Esophagus muscularis mucosa (tissue), 4 donors: ENCODE measurements around the gene KCNV2. TPM values are rescaled to one million over a fixed set of nuclear protein-coding genes. Genes with fewer than 3 reads are reported as not detected.

ENCODE experiments used
- DNase-seq: peaks from one replicate; pipeline ENCODE4 v3.0.0-alpha.2; 2017; ENCODE audit errors: extremely low spot score
- H3K27ac ChIP-seq, 4 donors: fragments of 200-600 bp; sonication (generic); replicated peaks in 1 of 4; 1 replicate in 3 of 4; 2 replicates in 1 of 4; pipeline ENCODE4 v1.5.1; 2016 to 2019; ENCODE audit warnings: mild to moderate bottlenecking in 1 of 4
- H3K27me3 ChIP-seq, 4 donors: fragments of 200-600 bp; sonication (generic); one replicate each; pipeline versions ENCODE4 v1.5.1 to v1.6.0; 2016 to 2019
- H3K36me3 ChIP-seq, 4 donors: fragments of 200-600 bp; sonication (generic); one replicate each; pipeline ENCODE4 v1.5.1; 2016 to 2019
- H3K4me1 ChIP-seq, 4 donors: fragments of 200-600 bp; sonication (generic); one replicate each; pipeline ENCODE4 v1.5.1; 2016 to 2019
- H3K4me3 ChIP-seq, 4 donors: fragments of 200-600 bp; sonication (generic); 1 replicate in 2 of 4; 2 replicates in 2 of 4; pipeline ENCODE4 v1.5.1; 2016 to 2019; ENCODE audit warnings: mild to moderate bottlenecking in 4 of 4, moderate library complexity in 1 of 4
- H3K9me3 ChIP-seq, 4 donors: fragments of 200-600 bp; sonication (generic); 1 replicate in 3 of 4; 2 replicates in 1 of 4; pipeline ENCODE4 v1.5.1; 2016 to 2019
- EP300 ChIP-seq: sonication (generic); formaldehyde crosslinking; IDR thresholded peaks from one replicate; pipeline ENCODE4 v1.6.1; 2017; ENCODE audit warnings: antibody characterized with exemption
- POLR2A ChIP-seq: fragments of 450-650 bp; IDR thresholded peaks from one replicate; pipeline ENCODE4 v1.6.1; 2017; ENCODE audit warnings: antibody characterized with exemption, moderate library complexity, mild to moderate bottlenecking, low read depth
- POLR2AphosphoS5 ChIP-seq, 2 donors: sonication (generic); formaldehyde crosslinking; IDR thresholded peaks; one replicate each; pipeline ENCODE4 v1.6.1; 2017; ENCODE audit warnings: antibody characterized with exemption in 2 of 2
- WGBS: methylation state at CpG from one replicate; pipeline ENCODE4 v1.1.5; 2018; 5-methylcytosine and 5-hydroxymethylcytosine counted together
- intact Hi-C: fragments of 100-400 bp; cut with DNase I; formaldehyde crosslinking; loops from one replicate; pipeline ENCODE4 v1.15.1; 2023
- total RNA-seq, 4 donors: library from RNA; depleted of rRNA; stranded (reverse); fragments of >200 nt; gene quantifications; one replicate each; pipeline versions ENCODE4 v1.1.0 to v1.2.1, GENCODE V29; 2016
- TF ChIP-seq, protein P1 (sequence below), 3 experiments: fragments of 200-600 bp in 2 of 3; fragments of 450-650 bp in 1 of 3; sonication (generic) in 2 of 3; IDR thresholded peaks; one replicate each; pipeline ENCODE4 v1.5.1; 2017 to 2019; ENCODE audit warnings: antibody characterized with exemption in 3 of 3, mild to moderate bottlenecking in 2 of 3, moderate library complexity in 1 of 3

KCNV2 gene
- total RNA-seq, 4 donors from 2014 or later = not detected

DNA sequence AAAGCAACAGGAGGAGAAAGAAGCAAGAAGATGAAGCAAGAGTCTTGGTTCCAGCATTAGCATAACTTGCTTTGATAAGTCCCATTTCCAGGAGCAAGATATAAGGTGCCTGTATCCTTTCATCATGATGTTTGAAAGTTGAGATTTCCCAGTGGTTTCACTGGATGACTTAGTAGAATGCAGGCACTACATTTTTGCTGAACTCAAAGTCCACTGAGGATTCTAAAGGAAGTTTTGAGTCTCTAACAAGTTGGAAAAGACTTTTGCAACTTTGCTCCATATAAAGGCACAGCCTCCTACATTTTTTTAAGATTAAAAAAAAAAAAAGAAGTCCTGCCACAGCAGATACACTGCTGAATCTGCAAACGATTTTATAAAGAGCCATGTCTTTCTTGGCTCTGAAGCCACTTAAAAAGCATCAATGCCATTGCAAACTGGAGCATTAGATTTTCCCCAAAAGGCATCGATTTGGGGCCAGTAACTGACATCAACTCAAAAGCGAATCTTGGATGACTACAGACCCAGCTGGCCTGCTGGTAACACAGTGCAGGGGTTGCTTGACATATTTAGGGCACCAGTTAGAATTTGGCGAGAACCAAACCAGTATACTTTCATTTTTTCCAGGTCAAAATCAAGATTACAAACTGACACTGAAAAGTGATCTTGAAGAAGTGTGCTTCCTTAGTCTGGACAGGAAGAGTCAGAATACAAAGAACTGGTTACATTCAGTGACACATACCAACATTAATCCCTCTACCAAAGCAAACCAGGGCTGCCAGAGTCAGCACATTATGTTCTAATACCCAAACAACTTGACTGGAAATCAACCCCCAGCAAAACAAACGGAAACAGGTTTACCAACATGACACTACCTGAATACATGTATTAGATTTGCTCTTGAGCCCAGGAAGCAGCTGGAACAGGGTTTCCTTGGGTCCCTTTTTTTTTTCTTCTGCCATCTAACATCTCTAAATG is 39.1 kb upstream of the KCNV2 start:
- Histone ChIP-seq H3K4me1 (peaks cover 0 to 18% (median 6%) of the 10 kb centered on the region in 4 donors), H3K27ac (peak overlapping the region in 2 of 4 donors; percentile 21 to 23), H3K9me3 (no peaks in the 10 kb centered on the region), H3K4me3 (no peak overlapping the region), H3K27me3 (no peaks in the 10 kb centered on the region), H3K36me3 (no peaks in the 10 kb centered on the region)
- TF ChIP-seq POLR2AphosphoS5 (IDR thresholded peaks at IDR 0.05) (no peak), EP300 (no peak), POLR2A (no peak)
- TF ChIP-seq, protein P1, sequence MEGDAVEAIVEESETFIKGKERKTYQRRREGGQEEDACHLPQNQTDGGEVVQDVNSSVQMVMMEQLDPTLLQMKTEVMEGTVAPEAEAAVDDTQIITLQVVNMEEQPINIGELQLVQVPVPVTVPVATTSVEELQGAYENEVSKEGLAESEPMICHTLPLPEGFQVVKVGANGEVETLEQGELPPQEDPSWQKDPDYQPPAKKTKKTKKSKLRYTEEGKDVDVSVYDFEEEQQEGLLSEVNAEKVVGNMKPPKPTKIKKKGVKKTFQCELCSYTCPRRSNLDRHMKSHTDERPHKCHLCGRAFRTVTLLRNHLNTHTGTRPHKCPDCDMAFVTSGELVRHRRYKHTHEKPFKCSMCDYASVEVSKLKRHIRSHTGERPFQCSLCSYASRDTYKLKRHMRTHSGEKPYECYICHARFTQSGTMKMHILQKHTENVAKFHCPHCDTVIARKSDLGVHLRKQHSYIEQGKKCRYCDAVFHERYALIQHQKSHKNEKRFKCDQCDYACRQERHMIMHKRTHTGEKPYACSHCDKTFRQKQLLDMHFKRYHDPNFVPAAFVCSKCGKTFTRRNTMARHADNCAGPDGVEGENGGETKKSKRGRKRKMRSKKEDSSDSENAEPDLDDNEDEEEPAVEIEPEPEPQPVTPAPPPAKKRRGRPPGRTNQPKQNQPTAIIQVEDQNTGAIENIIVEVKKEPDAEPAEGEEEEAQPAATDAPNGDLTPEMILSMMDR (IDR thresholded peaks at IDR 0.05) = no peak
- 46% methylated on average over 5 of the region's 5 CpGs for WGBS
- intact Hi-C loops = no loop called here
- peak; percentile 5 for DNase-seq

DNA sequence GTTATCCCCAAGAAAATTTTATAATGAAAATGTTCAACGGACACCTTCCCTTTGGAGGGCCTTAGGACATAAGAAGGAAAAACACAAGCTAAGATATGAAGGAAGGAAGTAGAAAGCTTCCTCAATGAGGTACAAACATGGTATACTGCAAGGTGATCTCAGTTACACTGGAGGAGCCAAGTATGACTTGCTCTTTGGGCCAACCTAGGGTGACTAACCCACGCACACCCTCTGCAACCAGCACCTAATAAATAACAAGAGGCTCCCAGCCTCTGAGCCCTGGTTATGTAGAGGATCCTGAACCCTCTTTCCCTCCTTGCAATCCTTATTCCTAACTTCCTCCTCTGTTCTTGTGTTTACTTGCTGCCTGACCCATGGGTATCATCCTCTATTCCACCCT is 38.3 kb upstream of the KCNV2 start:
- Histone ChIP-seq H3K4me1 (peaks cover 0 to 18% (median 6%) of the 10 kb centered on the region in 4 donors), H3K36me3 (no peaks in the 10 kb centered on the region), H3K9me3 (no peaks in the 10 kb centered on the region), H3K27me3 (no peaks in the 10 kb centered on the region), H3K4me3 (no peak overlapping the region), H3K27ac (no peak overlapping the region)
- 91% methylated on average over 2 of the region's 2 CpGs for WGBS
- TF ChIP-seq, protein P1 (IDR thresholded peaks at IDR 0.05) = no peak
- no peak for TF ChIP-seq POLR2AphosphoS5 (IDR thresholded peaks at IDR 0.05)
- TF ChIP-seq POLR2A = no peak
- no peak for TF ChIP-seq EP300
- DNase-seq = no peak
- intact Hi-C loops = no loop called here

DNA sequence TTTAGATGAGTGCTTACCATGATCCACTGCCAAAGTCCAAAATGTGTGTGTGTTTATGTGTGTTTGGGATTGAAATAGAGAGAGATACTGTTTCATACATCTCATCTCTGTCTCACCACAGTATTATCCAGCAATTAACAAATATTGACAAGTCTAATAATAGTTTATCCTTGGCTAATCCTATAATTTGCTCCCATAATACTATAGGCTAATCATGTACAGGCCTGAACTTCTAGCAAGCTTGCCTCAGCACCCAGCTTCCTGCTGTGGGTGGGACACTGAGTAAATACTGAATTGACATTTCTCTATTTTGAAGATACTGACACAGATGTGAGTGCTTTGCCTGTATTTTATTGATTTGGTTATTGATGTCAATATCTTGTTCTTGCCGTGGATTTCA is 35.3 kb upstream of the KCNV2 start:
- intact Hi-C loops = no loop called here
- TF ChIP-seq, protein P1 (IDR thresholded peaks at IDR 0.05) = no peak
- TF ChIP-seq POLR2AphosphoS5 (IDR thresholded peaks at IDR 0.05) (no peak), EP300 (no peak), POLR2A (no peak)

DNA sequence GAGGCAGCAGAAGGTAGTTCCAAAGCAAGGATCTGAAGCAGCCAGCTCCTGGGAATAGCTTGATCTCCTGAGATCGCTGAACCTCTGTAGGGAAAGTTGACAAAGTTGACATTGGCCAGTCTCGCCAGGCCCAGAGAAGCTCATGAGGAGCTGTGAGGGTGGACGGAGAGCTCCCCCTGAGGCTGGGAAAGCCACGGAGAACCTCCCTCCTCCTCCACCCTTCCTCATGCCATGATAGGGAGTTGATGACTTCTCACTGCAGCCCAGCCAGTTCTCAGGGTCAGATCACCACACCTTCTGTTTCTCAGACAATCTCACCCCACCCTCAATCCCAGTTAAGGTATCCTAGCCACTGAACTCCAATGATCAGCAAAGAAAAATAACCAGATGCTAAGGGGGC is 30.4 kb upstream of the KCNV2 start:
- H3K27ac ChIP-seq = no peak overlapping the region
- no peaks in the 10 kb centered on the region for H3K4me1 ChIP-seq
- H3K36me3 ChIP-seq = no peaks in the 10 kb centered on the region
- H3K27me3 ChIP-seq = no peaks in the 10 kb centered on the region
- no peaks in the 10 kb centered on the region for H3K9me3 ChIP-seq
- H3K4me3 ChIP-seq = no peak overlapping the region
- DNase-seq = peak; percentile 42
- intact Hi-C loops = no loop called here
- TF ChIP-seq, protein P1 (IDR thresholded peaks at IDR 0.05) = no peak
- TF ChIP-seq POLR2AphosphoS5 (IDR thresholded peaks at IDR 0.05) (no peak), POLR2A (no peak), EP300 (no peak)
- WGBS = 84% methylated on average over 4 of the region's 4 CpGs

More for the DNA sequence above, 35.3 kb upstream of the KCNV2 start:
- peak; percentile 3 for DNase-seq
- H3K4me3 ChIP-seq = no peak overlapping the region
- H3K27me3 ChIP-seq = no peaks in the 10 kb centered on the region
- peaks cover 0 to 18% (median 6%) of the 10 kb centered on the region in 4 donors for H3K4me1 ChIP-seq
- WGBS = 87% methylated on average over 1 of the region's 1 CpG
- H3K36me3 ChIP-seq = no peaks in the 10 kb centered on the region
- no peaks in the 10 kb centered on the region for H3K9me3 ChIP-seq
- H3K27ac ChIP-seq = no peak overlapping the region
